ENCODE measurements around the gene SQOR.

- TF ChIP-seq POLR2A (IDR thresholded peaks at IDR 0.05) (no peak), CTCF (IDR thresholded peaks at IDR 0.05 in 8 of 11, conservative IDR thresholded peaks at IDR 0.05 in 3 of 11) (no peak), POLR2AphosphoS5 (IDR thresholded peaks at IDR 0.05) (no peak)
These were observed 85.4 kb downstream of the SQOR start for GRCh38 chr15:45720183-45720582.

All from spleen (tissue), 7 donors.